AML-193 (cell line): Measurements from ENCODE around the gene NEUROD4.

ENCODE experiments used
- DNase-seq, 2 experiments: peaks; one replicate each; lab custom pipeline; 2025; lab: John Stamatoyannopoulos, UW

Gene NEUROD4

DNA sequence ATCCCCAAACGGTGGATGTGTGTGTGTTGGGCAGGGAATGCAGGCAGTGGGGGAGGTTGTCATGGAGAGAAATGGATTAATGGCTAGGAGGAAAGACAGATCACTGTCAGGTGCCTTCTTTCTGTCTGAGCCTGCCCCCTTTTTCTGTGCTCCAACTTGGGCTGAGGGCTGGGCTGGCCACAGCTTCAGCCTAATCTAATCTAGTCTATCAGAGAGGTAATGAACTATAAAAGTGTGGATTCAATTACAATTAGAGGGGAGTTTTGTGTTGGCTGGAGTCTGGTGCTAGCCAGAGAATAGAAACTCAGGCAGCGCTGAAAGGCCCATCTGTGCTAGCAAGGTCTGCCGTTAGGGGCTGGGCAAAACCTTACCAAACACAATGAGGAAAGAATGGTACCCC, 41.2 kb downstream of the NEUROD4 start:
- no peak for DNase-seq

DNA sequence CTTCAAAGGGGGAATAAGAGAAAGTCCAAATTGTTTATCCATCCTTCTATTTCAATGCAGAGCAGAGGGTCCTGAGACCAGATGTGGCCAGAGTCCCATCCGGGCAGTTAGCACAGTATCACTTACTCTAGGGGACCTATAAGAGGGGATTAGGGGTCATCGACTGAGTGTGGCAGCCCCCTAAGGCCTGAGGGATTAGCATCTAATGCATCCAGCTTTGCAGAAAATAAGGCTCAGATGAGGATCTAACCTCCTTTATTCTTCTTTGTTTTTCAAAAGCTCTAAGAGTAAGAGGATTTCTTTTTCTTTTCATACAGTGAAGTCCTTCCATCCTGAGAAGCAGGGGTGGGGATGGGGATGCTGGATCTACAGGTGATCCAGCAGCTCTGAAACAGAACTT, 43.5 kb downstream of the NEUROD4 start:
- DNase-seq = no peak

DNA sequence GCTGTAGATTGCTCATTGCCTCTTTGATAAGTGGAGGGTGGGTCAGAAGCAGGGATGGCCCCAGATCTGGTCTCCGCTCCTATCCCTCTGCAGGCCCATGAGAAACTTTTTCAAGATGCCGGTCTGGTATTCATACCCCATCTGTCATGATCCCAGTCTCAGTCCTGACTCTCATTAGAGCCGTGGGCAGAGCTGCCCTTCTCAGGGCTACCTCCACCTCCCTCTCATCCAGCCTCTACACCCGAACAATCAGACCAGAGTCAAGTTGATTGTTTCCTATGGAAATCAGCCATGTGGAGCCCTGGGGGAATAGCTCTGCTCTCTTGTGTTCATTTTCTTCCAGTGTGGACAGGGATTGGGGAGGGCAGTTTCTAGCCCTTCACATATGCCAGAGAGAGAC, 45.8 kb downstream of the NEUROD4 start:
- no peak for DNase-seq

DNA sequence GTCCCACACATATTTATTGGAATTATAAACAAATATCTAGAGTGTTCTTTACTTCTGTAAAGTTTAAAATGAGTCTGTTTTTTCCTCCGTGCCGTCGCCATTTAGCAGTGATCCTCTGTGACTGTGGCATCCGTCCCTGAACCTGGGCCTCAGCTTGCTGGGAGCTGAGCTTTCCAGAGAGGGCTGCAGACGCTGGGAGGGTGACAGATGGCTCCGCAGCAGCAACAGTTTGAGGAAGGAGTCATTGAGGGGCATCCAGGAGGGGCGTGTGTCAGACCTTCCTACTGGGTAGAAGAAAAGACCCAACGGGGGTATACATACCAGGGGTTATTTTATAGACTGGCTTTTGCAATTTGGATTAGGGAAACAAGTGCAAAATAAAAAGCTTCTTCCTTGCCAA, 47.9 kb downstream of the NEUROD4 start:
- DNase-seq = no peak

DNA sequence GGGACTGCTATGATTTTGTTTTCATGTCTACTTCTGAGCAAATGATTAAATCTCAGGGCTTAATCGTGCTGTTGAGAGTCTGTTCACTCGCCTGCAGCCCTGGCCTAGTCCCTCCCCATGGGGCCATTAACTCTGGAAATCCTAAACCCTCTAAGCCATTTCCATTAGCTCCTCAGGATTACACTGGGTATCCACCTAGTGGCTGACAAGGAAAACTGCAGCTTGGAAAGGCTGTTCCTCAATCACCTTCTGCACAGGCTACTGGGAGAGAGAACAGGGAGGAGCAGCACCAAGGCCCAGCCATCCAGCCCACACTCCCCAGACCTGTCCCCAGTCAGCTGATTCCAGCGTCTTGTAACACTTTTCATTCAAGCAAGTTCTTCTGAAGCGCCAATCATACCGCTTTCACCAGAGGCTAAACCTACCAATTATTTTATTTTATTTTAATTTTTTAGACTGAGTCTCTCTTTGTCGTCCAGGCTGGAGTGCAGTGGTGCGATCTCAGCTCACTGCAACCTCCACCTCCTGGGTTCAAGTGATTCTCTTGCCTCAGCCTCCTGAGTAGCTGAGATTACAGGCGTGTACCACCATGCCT, 48.7 kb downstream of the NEUROD4 start:
- peak; percentile 47 to 60 for DNase-seq

DNA sequence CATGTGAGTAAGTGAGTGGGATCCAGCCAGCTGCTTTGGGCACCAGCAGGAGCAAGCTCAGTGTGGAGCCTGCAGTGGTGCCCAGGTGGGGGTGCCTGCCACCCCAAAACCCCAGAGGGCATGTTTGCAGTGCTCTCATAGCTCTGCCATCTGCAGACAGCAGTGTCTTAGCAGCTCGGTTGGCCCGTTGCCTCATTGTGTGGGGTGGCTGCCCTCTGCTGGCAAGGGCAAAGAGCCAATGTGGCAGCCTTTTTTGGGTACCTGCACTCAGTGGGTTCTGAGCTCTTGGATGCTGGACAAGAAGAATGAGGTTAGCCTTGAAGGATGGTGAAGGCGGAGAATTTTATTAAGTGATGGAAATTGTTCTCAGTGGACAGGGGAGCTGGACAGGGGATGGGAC, 52.3 kb downstream of the NEUROD4 start:
- peak; percentile 58 to 68 for DNase-seq

DNA sequence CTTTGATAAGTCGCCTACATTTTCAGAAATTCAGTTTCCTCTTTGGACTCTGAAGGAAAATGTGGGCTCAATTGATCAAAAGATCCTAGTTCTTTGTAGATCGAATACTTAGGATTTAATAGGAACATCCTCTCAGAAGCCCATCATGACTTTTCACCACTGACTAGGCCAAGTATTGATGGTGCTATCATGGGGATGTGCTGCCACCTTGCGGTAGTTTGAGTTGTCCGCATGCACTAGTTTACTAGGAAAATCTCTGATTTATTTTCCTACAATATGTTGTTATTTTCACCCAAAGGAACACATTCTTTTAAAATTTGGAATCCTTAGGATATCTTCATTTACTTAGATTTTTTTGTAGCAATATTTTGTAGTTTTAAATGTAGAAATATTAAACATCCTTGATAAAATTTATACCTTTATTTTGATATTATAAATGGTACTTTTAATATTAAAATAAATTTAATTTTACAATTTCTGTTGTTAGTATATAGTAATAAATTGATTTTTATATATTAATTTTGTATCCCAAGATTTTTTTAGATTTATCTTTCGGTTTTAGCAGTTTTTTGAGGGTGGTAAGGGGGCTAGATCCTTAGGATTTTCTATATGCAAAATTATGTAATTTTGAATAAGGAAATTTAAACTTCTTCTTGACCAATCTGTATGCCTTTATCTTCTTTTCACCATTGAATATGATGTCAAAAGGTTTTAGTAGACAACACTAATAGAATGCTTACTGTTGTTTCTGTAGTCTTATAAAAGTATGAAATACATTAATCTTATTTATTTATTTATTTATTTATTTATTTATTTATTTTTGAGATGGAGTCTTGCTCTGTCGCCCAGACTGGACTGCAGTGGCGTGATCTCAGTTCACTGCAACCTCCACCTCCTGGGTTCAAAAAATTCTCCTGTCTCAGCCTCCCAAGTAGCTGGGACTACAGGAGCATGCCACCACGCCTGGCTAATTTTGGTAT, 53.6 kb downstream of the NEUROD4 start:
- peak; percentile 61 to 63 for DNase-seq

DNA sequence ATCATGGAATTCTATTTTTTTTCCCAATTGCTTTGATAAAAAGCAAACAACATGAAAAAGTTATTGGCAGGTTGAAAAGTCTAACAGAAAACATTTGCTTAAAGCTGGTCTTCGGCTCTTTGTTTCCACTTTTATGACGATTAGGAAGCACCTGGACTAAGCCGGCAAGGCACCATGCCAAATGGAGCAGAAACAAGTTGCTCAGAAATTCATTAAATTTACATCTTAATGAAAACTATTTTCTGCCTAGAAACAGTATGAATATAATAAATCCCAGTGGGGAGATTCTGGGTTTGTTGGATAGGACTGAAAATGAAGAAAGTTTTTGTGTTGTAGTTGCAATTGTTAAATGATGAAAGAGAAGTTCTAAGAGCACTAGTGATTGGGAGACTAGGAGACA, 55.0 kb downstream of the NEUROD4 start:
- DNase-seq = no peak
